HepG2 (cell line): ENCODE results near the gene CCDC93. TPM values are rescaled to one million over a fixed set of nuclear protein-coding genes. Genes with fewer than 3 reads are reported as not detected.

Experiments used
- ATAC-seq: fragments of 200-7000 bp; cut with Tn5 transposase; 3 replicates; pipeline ENCODE4 v1.9.1; 2020; ENCODE audit warnings: mild to moderate bottlenecking, moderate library complexity
- Bru-seq: library from RNA; stranded (reverse); fragments of 400-500 nt; gene quantifications from one replicate; lab custom pipeline; 2021; lab: Mats Ljungman, UMichigan
- BruChase-seq, 2 experiments: library from RNA; stranded (reverse); fragments of 400-500 nt; gene quantifications; one replicate each; lab custom pipeline; 2021; lab: Mats Ljungman, UMichigan
- BruUV-seq: library from RNA; stranded (reverse); fragments of 400-500 nt; replicated peaks from 2 replicates; lab custom pipeline; 2021; lab: Mats Ljungman, UMichigan
- CTCF ChIA-PET: fragments of 300-600 bp; formaldehyde crosslinking; extraction: SDS; loops from one replicate; lab custom pipeline; 2021; ENCODE audit warnings: low total read pairs, inconsistent platforms, low intra/inter-chr PET ratio; lab: Yijun Ruan, JAX
- POLR2A ChIA-PET: fragments of 350-600 bp; sonication (Branson Sonifier 250); formaldehyde crosslinking; loops from one replicate; lab custom pipeline; 2020; ENCODE audit warnings: antibody characterized with exemption, inconsistent platforms; lab: Yijun Ruan, JAX
- DNase-seq: peaks from one replicate; pipeline ENCODE4 v3.0.0-alpha.2; 2015; ENCODE audit warnings: low spot score
- FAIRE-seq: peaks from 3 replicates; lab custom pipeline; 2011; peaks lifted over from hg19 to GRCh38; lab: Jason Lieb, UNC
- H2AFZ ChIP-seq: one replicate; pipeline ENCODE4 v1.6.1; 2011; ENCODE audit warnings: low read length, inconsistent platforms
- H3K27ac ChIP-seq: fragments of 300-600 bp; 3 replicates; pipeline ENCODE4 v1.8.0; 2011; ENCODE audit warnings: mixed run types, mild to moderate bottlenecking, mixed read lengths, low read length, inconsistent platforms; ENCODE audit not compliant: insufficient read depth; ENCODE audit errors: extremely low read length
- H3K27me3 ChIP-seq, 2 experiments: fragments of 200-600 bp in 1 of 2; 2 replicates in 1 of 2; 3 replicates in 1 of 2; pipeline versions ENCODE4 v1.6.0 to v1.8.0; 2011; ENCODE audit warnings: low read length in 2 of 2, mild to moderate bottlenecking in 2 of 2, moderate library complexity in 2 of 2, inconsistent platforms in 1 of 2; ENCODE audit not compliant: insufficient read depth in 2 of 2, control insufficient read depth in 1 of 2
- H3K36me3 ChIP-seq, 2 experiments: fragments of 200-600 bp in 1 of 2; replicated peaks in 1 of 2; 2 replicates in 1 of 2; 3 replicates in 1 of 2; pipeline versions ENCODE4 v1.5.1 to v1.8.0; 2011; ENCODE audit warnings: low read length in 2 of 2, inconsistent platforms in 1 of 2; ENCODE audit not compliant: insufficient read depth in 2 of 2, control insufficient read depth in 1 of 2
- H3K4me1 ChIP-seq: 2 replicates; pipeline ENCODE4 v1.5.1; 2012; ENCODE audit warnings: low read length, inconsistent platforms; ENCODE audit not compliant: insufficient read depth
- H3K4me2 ChIP-seq: 2 replicates; pipeline ENCODE4 v1.6.0; 2011; ENCODE audit warnings: low read depth, low read length, inconsistent platforms
- H3K4me3 ChIP-seq, 3 experiments: fragments of 200-600 bp in 1 of 3; sonication (generic), shearing (Covaris generic) in 1 of 3; replicated peaks in 1 of 3; 2 replicates each; pipeline ENCODE4 v1.5.1; 2011 to 2016; ENCODE audit warnings: low read length in 3 of 3, inconsistent platforms in 2 of 3, low read depth in 2 of 3, mild to moderate bottlenecking in 2 of 3, control low read depth in 1 of 3, mixed read lengths in 1 of 3; ENCODE audit not compliant: insufficient read depth in 1 of 3
- H3K79me2 ChIP-seq: one replicate; pipeline ENCODE4 v1.6.1; 2011; ENCODE audit warnings: low read length, inconsistent platforms; ENCODE audit not compliant: insufficient read depth
- H3K9ac ChIP-seq: 2 replicates; pipeline ENCODE4 v1.6.0; 2011; ENCODE audit warnings: mild to moderate bottlenecking, low read depth, low read length, inconsistent platforms; ENCODE audit not compliant: insufficient read depth
- H3K9me3 ChIP-seq: 2 replicates; pipeline ENCODE4 v1.5.1; 2012; ENCODE audit warnings: mild to moderate bottlenecking, low read length
- H4K20me1 ChIP-seq: 2 replicates; pipeline ENCODE4 v1.6.0; 2011; ENCODE audit warnings: inconsistent platforms, mild to moderate bottlenecking, low read length, moderate library complexity; ENCODE audit not compliant: insufficient read depth
- ELF4 ChIP-seq: sonication (generic); formaldehyde crosslinking; IDR thresholded peaks from 2 replicates; pipeline ENCODE4 v1.5.0; 2020; ENCODE audit warnings: missing genetic modification reagents, mild to moderate bottlenecking, moderate library complexity, borderline replicate concordance
- FOXA1 ChIP-seq, 2 experiments: fragments of 450-650 bp in 1 of 2; sonication (generic) in 1 of 2; formaldehyde crosslinking in 1 of 2; IDR thresholded peaks; 2 replicates each; pipeline versions ENCODE4 v1.4.0 to v1.6.1; 2016 to 2020; ENCODE audit warnings: missing genetic modification reagents in 1 of 2
- XBP1 ChIP-seq: sonication (generic); formaldehyde crosslinking; IDR thresholded peaks from 2 replicates; pipeline ENCODE4 v1.5.0; 2020; ENCODE audit warnings: missing genetic modification reagents
- ZFP90 ChIP-seq: sonication (generic); formaldehyde crosslinking; IDR thresholded peaks from 2 replicates; pipeline ENCODE4 v1.8.0; 2022; ENCODE audit warnings: missing genetic modification reagents, mild to moderate bottlenecking, inconsistent platforms, borderline replicate concordance
- ZNF446 ChIP-seq: sonication (generic); formaldehyde crosslinking; IDR thresholded peaks from 2 replicates; pipeline ENCODE4 v1.5.0; 2020; ENCODE audit warnings: mild to moderate bottlenecking, missing genetic modification reagents
- ZNF546 ChIP-seq: sonication (generic); formaldehyde crosslinking; conservative IDR thresholded peaks from 2 replicates; pipeline ENCODE4 v1.8.1; 2023; ENCODE audit warnings: mild to moderate bottlenecking, missing genetic modification reagents
- ZNF607 ChIP-seq: sonication (generic); formaldehyde crosslinking; IDR thresholded peaks from 2 replicates; pipeline ENCODE4 v1.5.1; 2020; ENCODE audit warnings: missing genetic modification reagents, mild to moderate bottlenecking, borderline replicate concordance
- ZNF7 ChIP-seq: IDR thresholded peaks from 2 replicates; pipeline ENCODE4 v1.6.1; 2016; ENCODE audit warnings: missing biosample characterization, missing genetic modification reagents
- WGBS: methylation state at CpG from one replicate; pipeline ENCODE4 v1.1.6; 2017; ENCODE audit warnings: low lambda C conversion rate; 5-methylcytosine and 5-hydroxymethylcytosine counted together
- in situ Hi-C: cut with HindIII; loops from 2 replicates; pipeline ENCODE4 v1.10.0; 2017; ENCODE audit warnings: low pct_unique_long_range_greater_than_20kb; ENCODE audit not compliant: extremely low pct_ligation_motif_present
- intact Hi-C: fragments of 100-400 bp; cut with micrococcal nuclease; formaldehyde crosslinking; loops from one replicate; pipeline ENCODE4 v1.10.0; 2022; ENCODE audit not compliant: unreplicated experiment
- long read RNA-seq, 2 experiments: library from RNA in 1 of 2; library from polyadenylated mRNA in 1 of 2; stranded (forward) in 1 of 2; unstranded in 1 of 2; transcript quantifications; one replicate each; pipeline ENCODE4 v2.0.0, GENCODE V29; 2019 to 2022
- polyA minus RNA-seq, 3 experiments: library from RNA; depleted of rRNA, polyadenylated mRNA; stranded (reverse); fragments of >200 nt; gene quantifications; 2 replicates each; pipeline ENCODE4 v1.2.3, GENCODE V29; 2011; ENCODE audit warnings: low replicate concordance in 1 of 3
- polyA plus RNA-seq, 8 experiments: library from polyadenylated mRNA; depleted of rRNA in 3 of 8; stranded (reverse) in 7 of 8; unstranded in 1 of 8; fragments of >200 nt; fragmentation: Illumina TruSeq in 4 of 8; extraction: Trizol in 4 of 8; gene quantifications; 2 replicates each; pipeline versions ENCODE4 v1.2.1 to v1.2.3, GENCODE V29; 2011 to 2016; ENCODE audit warnings: low read depth in 4 of 8, missing spikeins in 1 of 8, mixed read lengths in 1 of 8; ENCODE audit not compliant: insufficient read depth in 1 of 8
- total RNA-seq, 5 experiments: library from RNA; depleted of rRNA; stranded (reverse); fragments of >200 nt; fragmentation: Illumina TruSeq; extraction: Trizol; gene quantifications; 2 replicates each; pipeline ENCODE4 v1.2.3, GENCODE V29; 2016; ENCODE audit warnings: low read depth in 1 of 5
- TF ChIP-seq, protein P1 (sequence below): sonication (generic); formaldehyde crosslinking; IDR thresholded peaks from 2 replicates; pipeline ENCODE4 v1.5.0; 2020; ENCODE audit warnings: missing genetic modification reagents, mild to moderate bottlenecking, borderline replicate concordance
- TF ChIP-seq, protein P2 (sequence below): IDR thresholded peaks from 2 replicates; pipeline ENCODE4 v1.6.1; 2016; ENCODE audit warnings: mild to moderate bottlenecking

The CCDC93 gene, protein sequence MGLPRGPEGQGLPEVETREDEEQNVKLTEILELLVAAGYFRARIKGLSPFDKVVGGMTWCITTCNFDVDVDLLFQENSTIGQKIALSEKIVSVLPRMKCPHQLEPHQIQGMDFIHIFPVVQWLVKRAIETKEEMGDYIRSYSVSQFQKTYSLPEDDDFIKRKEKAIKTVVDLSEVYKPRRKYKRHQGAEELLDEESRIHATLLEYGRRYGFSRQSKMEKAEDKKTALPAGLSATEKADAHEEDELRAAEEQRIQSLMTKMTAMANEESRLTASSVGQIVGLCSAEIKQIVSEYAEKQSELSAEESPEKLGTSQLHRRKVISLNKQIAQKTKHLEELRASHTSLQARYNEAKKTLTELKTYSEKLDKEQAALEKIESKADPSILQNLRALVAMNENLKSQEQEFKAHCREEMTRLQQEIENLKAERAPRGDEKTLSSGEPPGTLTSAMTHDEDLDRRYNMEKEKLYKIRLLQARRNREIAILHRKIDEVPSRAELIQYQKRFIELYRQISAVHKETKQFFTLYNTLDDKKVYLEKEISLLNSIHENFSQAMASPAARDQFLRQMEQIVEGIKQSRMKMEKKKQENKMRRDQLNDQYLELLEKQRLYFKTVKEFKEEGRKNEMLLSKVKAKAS
- total RNA-seq (2016; rRNA removed; fragmentation: Illumina TruSeq; extraction: Trizol) (28.7 and 37.2 TPM in 2 replicates), polyA plus RNA-seq (2011; rRNA removed) (53.2 and 58.5 TPM in 2 replicates), polyA minus RNA-seq (2011; rRNA and poly(A)+ RNA removed; ENCODE audit: low replicate concordance) (12.3 and 25.2 TPM in 2 replicates), Bru-seq, nascent RNA (percentile 90 among the genes with signal in this experiment), BruChase-seq, experiment 1, labeled RNA remaining after a 6-hour chase (percentile 91 among the genes with signal in this experiment), BruChase-seq, experiment 2, labeled RNA remaining after a 2-hour chase (percentile 90 among the genes with signal in this experiment)
- total RNA-seq (2016; cell fraction: cytosol; rRNA removed; fragmentation: Illumina TruSeq; extraction: Trizol; ENCODE audit: low read depth) = 4.8 and 7.0 TPM in 2 replicates
- 29.0 and 39.3 TPM in 2 replicates for total RNA-seq (2016; cell fraction: insoluble cytoplasmic fraction; rRNA removed; fragmentation: Illumina TruSeq; extraction: Trizol)
- 8.2 and 11.3 TPM in 2 replicates for total RNA-seq (2016; cell fraction: membrane; rRNA removed; fragmentation: Illumina TruSeq; extraction: Trizol)
- 89.0 and 99.4 TPM in 2 replicates for total RNA-seq (2016; cell fraction: nucleus; rRNA removed; fragmentation: Illumina TruSeq; extraction: Trizol)
- 11.3 and 14.8 TPM in 2 replicates for polyA plus RNA-seq (2011; cell fraction: cytosol; rRNA removed)
- 273 and 279 TPM in 2 replicates for polyA plus RNA-seq (2011; cell fraction: nucleus; rRNA removed)
- polyA plus RNA-seq (2012) = 43.0 and 43.1 TPM in 2 replicates
- polyA plus RNA-seq (2016; cell fraction: cytosol; fragmentation: Illumina TruSeq; extraction: Trizol; ENCODE audit: low read depth) = 1.2 and 1.5 TPM in 2 replicates
- 18.5 and 21.6 TPM in 2 replicates for polyA plus RNA-seq (2016; cell fraction: insoluble cytoplasmic fraction; fragmentation: Illumina TruSeq; extraction: Trizol; ENCODE audit: low read depth)
- 2.5 and 3.4 TPM in 2 replicates for polyA plus RNA-seq (2016; cell fraction: membrane; fragmentation: Illumina TruSeq; extraction: Trizol; ENCODE audit: low read depth)
- 177 and 193 TPM in 2 replicates for polyA plus RNA-seq (2016; cell fraction: nucleus; fragmentation: Illumina TruSeq; extraction: Trizol; ENCODE audit: insufficient read depth, low read depth)
- 11.3 and 12.0 TPM in 2 replicates for polyA minus RNA-seq (2011; cell fraction: cytosol; rRNA and poly(A)+ RNA removed)
- polyA minus RNA-seq (2011; cell fraction: nucleus; rRNA and poly(A)+ RNA removed) = 141 and 162 TPM in 2 replicates
- long read RNA-seq, experiment 1, full-length matches to known transcripts = 2 of 22 reads
- long read RNA-seq, experiment 1, partial matches to known transcripts = 7 of 22 reads
- long read RNA-seq, experiment 1, other reads (novel, unspliced or antisense) = 13 of 22 reads
- long read RNA-seq, experiment 2, full-length matches to known transcripts = 6 of 27 reads
- long read RNA-seq, experiment 2, partial matches to known transcripts = 2 of 27 reads
- long read RNA-seq, experiment 2, other reads (novel, unspliced or antisense) = 19 of 27 reads

DNA sequence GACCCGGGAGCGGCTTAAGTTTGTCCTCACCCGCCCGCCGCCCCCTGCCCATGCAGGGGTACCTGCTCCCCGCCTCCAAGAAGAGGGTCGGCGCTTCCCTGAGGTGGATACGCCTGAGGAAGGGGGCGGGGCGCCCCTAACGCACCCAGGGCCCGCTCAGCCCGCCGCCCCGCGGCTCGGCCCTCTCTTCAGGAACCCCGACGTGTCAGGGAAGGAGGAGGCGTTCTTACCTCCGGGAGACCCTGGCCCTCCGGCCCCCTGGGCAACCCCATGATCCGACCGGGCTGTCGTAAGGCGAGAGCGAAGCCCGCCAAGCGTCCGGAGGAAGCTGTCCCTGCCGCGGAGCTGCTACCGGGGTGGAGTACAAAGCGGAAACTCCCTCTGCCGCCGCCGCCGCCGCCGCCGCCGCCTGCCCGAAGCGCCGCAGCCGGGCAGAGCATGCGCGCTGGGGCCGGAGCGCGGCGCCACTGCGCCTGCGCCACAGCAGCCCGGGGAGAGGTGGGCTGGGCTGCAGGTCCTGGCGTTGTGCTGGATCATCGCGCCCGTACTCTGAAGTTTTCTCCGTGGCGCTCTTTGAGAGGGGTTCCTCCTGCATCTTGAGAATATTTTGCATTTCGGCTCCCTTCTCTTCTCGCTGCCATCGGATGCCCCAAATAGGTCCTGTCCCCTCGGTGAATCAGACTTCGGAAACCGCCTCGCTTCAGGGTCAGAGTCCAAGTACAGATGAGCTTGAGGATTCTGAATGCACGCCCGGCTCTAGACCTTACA is at the start of gene CCDC93:
Gene CCDC93, minus strand, starts transcription at position 347 of the 768 bp plus-strand sequence. Its CDS starts 75 bp downstream, at position 272.
- 0% methylated on average over 21 of the region's 71 CpGs for WGBS
- Histone ChIP-seq H3K36me3 (peaks cover under 1 to 1% of the 10 kb centered on the region in 2 experiments; a peak in 2 of 5 replicates), H3K9me3 (no peaks in the 10 kb centered on the region), H3K9ac (peak within 1 kb of the TSS; percentile 88), H4K20me1 (peaks cover 25% of the 10 kb centered on the region), H3K27ac (peak within 1 kb of the TSS; percentile 75), H3K4me2 (peak within 1 kb of the TSS; percentile 81), H3K4me1 (peaks cover 29% of the 10 kb centered on the region), H3K79me2 (peaks cover 45% of the 10 kb centered on the region), H3K27me3 (no peaks in the 10 kb centered on the region; a peak in 1 of 5 replicates), H2AFZ (peak within 1 kb of the TSS; percentile 85), H3K4me3 (peak within 1 kb of the TSS; percentile 73 to 99 (median 96))
- DNase-seq (peak; percentile 72), ATAC-seq (peak; percentile 90), FAIRE-seq (peak; percentile 36)
- POLR2A ChIA-PET = interaction anchor here (0.9 to 1.4 kb wide), 6 partner anchors 9 to 199 kb away, joined by 4 to 11 read pairs (median 6); partner anchors contain the start of genes DDX18 and INSIG2
- BruUV-seq = no TSS peak
- CTCF ChIA-PET = interaction anchor here (0.8 kb wide), 1 partner anchor 11 kb away, joined by 3 read pairs; no protein-coding TSS in a partner anchor
- intact Hi-C loops (loop anchor here (1.0 kb wide), 1 partner anchor 11 kb away; no protein-coding TSS in a partner anchor), in situ Hi-C loops (no loop called here)
- no peak; the same call in 1 of the 2 replicates for TF ChIP-seq ZFP90 (CRISPR knock-in tag)
- TF ChIP-seq ZNF607 (CRISPR knock-in tag) = peak; percentile 80
- TF ChIP-seq, protein P1, sequence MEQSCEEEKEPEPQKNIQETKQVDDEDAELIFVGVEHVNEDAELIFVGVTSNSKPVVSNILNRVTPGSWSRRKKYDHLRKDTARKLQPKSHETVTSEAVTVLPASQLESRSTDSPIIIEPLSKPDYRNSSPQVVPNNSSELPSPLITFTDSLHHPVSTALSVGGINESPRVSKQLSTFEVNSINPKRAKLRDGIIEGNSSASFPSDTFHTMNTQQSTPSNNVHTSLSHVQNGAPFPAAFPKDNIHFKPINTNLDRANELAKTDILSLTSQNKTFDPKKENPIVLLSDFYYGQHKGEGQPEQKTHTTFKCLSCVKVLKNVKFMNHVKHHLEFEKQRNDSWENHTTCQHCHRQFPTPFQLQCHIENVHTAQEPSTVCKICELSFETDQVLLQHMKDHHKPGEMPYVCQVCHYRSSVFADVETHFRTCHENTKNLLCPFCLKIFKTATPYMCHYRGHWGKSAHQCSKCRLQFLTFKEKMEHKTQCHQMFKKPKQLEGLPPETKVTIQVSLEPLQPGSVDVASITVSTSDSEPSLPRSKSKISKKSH = peak; percentile 57; the same call in 1 of the 2 replicates
- peak; percentile 70; the same call in 1 of the 2 replicates for TF ChIP-seq ZNF446 (CRISPR knock-in tag)
- no peak for TF ChIP-seq ZNF7 (CRISPR knock-in tag)
- 0 out of 2 replicates have a peak, but pooled peaks have one; percentile 10 for TF ChIP-seq ZNF546 (CRISPR knock-in tag)
- TF ChIP-seq, protein P2, sequence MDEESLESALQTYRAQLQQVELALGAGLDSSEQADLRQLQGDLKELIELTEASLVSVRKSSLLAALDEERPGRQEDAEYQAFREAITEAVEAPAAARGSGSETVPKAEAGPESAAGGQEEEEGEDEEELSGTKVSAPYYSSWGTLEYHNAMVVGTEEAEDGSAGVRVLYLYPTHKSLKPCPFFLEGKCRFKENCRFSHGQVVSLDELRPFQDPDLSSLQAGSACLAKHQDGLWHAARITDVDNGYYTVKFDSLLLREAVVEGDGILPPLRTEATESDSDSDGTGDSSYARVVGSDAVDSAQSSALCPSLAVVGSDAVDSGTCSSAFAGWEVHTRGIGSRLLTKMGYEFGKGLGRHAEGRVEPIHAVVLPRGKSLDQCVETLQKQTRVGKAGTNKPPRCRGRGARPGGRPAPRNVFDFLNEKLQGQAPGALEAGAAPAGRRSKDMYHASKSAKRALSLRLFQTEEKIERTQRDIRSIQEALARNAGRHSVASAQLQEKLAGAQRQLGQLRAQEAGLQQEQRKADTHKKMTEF (CRISPR knock-in tag) = peak; percentile 71; the same call in 1 of the 2 replicates
- no peak for TF ChIP-seq ELF4 (CRISPR knock-in tag)
- TF ChIP-seq FOXA1 (IDR thresholded peaks at IDR 0.05) = no peak
- no peak for TF ChIP-seq FOXA1 (CRISPR knock-in tag; IDR thresholded peaks at IDR 0.05)
- TF ChIP-seq XBP1 (CRISPR knock-in tag) = 0 out of 2 replicates have a peak, but pooled peaks have one; percentile 40
